Activated T-cell treated with anti-CD3 and anti-CD28 coated beads for 48 hours (primary cell): ENCODE measurements around the gene AK2.
"Not testable (repeated sequence)": the region's sequence is repeated elsewhere in the genome, so short reads cannot be mapped to it uniquely, and the experiment has no call there.

Experiments used
- DNase-seq: peaks from one replicate; pipeline ENCODE4 v3.0.0-alpha.2; 2020; ENCODE audit warnings: low read depth

Gene AK2

DNA sequence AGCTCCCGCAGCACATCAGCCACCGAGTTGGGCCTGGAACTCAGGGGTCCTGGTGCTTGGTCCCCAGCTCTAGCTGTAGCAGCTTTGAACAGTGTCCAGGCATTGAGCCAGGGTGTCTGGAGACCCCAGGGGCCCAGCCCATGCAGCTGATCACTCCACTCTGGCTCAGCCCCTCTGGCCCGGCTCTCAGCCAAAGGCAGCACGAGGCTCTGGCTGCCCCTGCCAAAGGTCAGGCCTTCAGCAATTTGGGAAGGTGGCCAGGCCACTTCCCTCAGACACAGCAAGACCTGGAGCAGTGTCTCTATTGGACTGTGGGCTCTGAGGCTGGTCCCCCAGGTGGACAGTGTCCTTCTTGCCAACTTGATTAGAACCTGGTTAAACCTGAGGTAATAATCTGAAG, 37.7 kb downstream of the AK2 start:
- no peak for DNase-seq

DNA sequence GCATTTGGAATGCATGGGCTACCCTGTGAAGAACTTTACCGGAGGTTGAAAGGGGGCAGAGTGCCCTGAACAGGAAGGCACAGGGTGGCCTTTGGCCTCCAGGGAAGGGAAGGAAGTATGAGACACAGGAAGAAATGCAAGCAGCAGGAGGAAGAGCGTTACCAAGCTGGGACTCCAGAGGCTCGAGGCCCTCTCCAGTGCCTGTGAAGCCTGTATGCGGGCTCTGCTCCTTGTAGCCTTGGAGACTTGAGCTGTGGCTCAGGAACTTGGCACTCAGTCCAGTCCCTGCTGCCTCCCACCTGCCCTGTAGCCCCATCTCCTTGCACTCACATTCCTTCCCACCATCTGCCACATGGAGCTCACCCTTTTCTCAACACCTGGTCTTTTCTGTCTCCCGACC, 38.6 kb downstream of the AK2 start:
- no peak for DNase-seq

DNA sequence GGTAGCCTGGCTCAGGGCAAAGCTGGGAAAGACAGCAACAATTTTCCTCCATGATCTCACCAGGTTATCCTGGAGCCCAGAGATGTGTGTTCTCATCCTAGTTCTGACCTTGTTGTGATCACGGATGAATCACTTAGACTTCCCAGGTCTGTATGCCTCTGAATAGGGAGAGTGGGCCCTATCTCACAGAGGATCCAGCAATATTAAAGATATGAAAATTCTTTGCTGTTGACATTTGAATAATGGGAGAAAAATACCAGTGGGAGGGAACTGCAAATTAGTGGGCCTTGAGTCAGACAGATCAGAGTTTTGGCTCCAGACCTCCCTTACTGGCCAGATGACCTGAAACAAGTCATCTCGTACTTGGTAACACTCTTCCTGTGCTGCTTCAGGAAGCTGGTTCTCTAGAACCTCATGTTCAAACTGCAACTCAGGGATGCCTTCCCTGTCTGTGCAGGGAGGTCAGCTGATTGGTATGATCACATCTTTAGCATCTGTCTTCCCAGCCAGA, 39.2 kb downstream of the AK2 start:
- no peak for DNase-seq

DNA sequence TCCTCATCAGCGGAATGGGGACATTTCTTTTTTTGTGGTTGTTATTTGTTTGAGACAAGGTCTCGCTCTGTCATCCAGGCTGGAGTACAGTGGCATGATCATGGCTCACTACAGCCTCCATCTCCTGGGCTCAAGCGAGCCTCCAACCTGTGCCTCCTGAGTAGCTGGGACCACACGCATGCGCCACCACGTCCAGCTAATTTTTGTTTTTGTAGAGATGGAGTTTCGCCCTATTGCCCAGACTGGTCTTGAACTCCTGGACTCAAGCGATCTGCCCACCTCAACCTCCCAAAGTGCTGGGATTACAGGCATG, 43.4 kb downstream of the AK2 start:
- DNase-seq, result not testable (repeated sequence)

DNA sequence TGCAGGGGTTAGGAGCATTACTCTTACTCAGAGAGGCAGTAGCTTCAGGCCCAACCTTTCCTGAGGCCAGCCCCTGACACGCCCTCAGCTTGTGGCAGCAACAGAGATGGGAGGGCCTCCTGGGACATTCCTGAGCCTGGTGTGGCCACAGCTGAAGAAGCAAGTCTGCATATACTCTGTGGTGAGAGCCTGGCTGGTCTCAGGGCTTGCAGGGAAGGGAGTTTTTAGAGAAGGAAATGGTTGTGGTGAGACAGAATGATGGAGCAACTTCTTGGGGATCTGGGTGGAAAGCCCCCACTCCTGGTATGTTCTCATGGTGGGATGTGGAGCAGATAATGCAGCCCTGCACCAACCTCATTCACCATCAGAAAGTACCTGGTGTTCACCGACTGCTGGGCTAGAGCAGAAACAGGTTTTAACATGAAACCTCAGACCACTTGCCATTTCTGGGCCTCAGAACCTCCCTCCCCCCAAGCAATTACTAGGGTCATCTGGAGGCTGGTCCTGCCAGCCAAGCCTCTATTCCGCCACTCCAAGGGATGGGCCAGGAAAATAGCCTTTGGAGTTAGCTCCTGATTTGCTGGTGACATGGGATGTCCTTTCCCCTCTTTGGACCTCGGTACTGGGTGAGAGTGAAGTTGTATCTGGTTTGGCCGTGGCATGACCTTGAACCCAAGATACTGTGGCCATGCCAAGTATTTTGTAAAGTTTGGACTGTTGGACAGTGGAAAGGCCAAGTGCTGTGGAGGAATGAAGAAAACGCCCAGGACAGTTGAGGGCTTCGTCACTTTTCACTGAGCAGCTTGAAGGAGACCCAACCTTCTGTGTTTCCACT, 44.0 kb downstream of the AK2 start:
- DNase-seq, result peak; percentile 70

DNA sequence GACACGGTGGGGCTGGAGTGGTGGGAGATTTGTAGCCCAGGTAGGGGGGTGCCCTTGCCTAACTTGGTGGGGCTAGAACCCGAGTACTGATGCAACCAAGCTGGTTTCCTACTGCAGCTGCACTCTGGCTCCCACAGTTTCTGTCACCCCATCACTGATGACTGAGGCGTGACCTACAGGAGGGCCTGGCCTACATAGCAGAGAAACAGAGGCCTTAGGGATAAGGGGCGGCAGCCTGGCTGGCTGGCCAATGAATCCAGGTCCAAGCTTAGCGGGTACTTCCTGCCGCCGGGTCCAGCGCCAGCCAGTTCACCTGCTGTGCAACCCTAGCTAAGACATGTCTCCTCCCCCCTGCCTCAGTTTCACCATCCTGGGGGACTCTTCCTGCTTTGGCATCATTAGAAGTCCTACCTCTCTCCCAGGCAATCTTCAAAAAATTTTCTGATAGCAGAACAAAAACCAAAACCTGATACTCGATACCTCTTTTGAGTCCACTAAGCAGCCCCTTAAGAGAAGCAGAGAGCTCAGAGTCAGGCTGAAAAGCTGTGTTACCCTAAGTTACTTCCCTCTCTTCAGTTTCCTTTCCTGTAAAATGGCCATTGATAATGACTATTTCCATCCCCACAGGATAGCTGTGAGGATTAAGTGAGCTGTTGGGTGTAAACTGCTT, 44.7 kb downstream of the AK2 start:
- DNase-seq, result no peak

DNA sequence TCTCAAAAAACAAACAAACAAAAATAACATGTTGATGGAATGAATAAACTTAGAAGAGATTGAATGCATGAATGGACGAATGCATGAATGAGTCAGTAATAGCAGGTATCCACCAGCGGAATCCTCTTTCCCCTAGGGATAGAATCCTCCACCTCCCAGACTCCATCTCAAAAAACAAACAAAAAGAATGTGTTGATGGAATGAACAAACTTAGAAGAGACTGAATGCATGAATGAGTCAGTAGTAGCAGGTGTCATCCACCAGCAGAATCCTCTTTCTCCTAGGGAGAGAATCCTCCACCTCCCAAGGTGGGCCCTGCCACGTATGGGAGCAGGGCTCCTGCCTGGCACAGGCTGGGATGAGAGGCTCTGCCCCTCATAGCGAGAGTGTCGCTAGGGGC, 45.3 kb downstream of the AK2 start:
- DNase-seq, result no peak

DNA sequence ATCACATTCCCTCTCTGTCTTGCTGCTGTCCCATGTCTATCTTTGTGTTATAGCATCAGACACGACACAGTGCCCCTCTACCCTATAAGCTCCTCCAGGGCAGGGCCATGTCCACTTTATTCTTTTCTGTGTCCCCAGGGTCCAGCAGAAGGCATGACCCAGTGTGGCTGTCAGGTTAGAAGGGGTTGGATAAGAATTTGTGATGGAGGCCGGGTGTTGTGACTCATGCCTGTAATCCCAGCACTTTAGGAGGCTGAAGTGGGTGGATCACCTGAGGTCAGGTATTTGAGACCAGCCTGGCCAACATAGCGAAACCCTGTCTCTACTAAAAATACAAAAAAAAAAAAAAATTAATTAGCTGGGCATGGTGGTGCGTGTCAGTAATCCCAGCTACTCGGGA, 45.8 kb downstream of the AK2 start:
- DNase-seq, result no peak

DNA sequence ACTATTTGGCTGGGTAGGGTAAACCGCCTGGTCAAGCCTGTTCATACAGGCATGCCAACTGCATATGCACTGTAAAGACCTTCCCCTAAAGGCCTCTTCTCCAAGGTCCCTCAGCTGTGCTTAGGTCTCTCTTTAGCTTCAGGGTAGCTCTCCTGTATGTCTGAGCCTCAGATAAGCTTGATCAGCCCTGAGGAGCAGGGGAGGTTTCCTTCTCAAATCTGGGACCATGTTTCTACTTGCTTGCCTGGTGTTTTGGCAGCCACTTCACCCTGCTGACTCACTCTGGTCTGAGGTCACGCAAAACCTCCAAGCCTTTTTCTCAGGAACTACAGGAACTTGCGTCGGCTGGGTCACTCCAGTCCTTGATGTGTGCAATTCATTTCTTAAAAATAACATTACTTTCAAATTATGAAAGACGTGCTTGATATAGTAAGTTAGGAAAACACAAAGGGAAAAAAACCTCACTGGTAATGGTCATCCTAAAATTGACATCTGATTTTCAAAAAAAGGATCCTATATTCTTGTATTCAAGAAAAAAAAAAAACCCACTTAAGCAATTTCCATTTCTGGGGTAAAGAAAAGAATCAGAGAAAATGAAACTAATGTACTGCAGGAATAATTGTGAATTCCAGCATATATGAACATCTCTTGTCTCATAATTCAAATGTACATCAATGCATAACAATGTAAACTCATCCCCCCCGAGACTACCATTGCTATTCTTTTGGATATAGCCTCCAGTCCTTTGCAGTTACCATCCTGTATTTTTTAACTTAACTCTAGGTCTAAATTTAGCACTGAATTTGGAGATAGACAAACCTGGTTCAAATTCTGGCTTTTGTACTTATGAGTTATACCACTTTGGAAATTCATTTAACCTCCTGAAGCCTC, 47.3 kb downstream of the AK2 start:
- DNase-seq, result peak; percentile 60

DNA sequence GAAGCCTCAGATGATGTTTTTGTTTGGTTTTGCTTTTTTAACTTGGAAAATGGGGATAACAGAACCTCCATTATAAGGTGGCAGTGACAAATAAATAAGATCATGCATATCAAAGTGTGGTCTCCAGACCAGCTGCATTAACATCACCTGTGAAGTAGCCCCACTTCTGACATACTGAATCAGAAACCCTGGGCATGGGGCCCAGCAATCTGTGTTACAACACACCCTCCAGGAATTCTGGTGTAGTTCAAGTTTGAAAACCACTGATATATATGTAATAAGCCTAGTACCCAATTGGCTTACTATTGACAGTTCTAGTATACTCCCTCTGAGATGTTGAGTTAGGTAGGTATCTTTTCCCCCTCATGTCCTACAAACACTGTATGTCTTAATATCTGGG, 48.0 kb downstream of the AK2 start:
- DNase-seq, result no peak

DNA sequence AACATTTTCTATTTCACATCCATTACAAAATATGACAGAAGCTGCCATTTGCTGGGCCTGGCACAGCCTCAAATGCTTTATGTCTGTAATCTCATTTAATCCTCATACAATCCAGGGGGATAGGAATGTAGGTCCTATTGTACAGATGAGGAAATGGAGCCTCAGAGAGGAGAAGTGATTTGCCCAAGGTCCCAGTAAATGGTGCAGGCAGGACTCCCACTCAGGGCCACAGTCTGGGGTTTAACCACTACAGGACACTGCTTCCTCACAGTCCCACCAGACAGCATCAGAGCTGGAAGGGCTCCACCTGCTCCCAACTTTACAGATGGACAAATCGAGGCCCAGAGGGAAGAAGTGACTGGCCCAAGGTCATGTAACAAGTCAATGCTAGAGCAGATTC, 51.5 kb downstream of the AK2 start:
- no peak for DNase-seq

DNA sequence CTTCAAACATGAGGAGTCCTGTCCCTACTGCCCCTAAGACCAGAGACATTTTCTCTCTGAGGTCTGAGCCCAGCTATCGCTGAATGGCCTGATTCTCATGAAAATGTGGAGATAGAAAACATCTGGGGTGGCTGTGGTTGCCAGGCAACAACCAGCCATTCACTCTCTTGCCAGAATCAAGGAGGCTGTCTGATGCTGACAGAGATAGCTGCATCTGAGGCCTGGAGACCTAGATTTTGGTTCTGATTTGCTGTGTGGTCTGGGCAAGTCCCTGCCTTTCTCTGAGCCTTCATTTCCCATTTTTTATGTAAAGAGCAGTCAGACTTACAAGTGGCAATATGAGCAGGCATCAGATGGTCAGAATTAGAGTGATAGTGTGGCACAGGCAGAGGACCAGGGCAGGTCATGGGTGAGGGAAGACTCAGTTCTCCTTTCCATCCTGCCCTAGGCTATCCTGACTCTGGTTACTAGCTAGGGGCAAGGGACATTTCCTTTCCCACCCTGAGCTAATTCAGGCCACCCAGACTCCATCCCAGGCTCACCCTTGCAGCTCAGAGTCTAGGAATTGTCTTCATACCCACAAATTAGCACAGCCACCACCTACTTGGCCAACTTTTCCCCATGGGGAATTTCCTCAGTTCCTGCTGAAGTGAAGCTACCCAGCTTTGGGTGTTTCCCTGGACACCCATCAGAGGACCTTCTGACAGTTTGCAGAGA, 52.1 kb downstream of the AK2 start:
- DNase-seq, result no peak

DNA sequence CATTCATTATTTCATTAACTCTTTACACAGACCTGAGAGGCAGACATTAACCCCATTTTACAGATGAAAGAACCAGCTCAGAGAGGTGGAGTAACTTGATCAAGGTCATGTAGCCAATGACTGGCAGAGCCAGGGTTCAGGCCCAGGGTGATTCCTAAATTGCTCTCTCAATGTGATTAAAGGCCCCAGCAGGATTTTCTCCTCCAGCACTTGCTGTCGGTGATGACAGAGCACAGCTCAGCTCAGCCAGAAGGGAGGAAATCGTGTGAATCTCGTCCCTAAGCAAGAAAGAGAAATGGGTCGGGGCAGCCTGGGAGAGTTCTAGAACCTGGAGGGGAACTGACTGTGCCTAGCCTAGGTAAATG, 52.6 kb downstream of the AK2 start:
- DNase-seq, result no peak

DNA sequence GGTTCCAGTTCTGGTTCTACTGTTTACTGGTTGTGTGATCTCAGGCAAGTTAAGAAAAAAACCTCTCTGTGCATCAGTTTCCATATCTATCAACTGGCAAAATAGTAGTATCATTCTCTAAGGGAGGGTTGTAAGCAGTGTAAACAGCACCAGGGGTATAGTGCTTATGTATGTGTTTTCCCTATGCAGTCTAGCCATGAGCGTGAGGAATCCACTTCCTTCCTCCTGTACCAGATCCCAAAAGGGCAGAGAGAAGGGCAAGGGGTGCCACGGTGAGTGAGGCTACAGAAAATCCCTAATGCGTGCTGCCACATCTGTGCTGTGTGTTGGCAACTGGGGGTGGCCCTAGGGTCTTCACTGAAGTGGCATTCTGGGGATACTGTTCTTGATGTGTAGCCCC, 53.7 kb downstream of the AK2 start:
- DNase-seq, result no peak

DNA sequence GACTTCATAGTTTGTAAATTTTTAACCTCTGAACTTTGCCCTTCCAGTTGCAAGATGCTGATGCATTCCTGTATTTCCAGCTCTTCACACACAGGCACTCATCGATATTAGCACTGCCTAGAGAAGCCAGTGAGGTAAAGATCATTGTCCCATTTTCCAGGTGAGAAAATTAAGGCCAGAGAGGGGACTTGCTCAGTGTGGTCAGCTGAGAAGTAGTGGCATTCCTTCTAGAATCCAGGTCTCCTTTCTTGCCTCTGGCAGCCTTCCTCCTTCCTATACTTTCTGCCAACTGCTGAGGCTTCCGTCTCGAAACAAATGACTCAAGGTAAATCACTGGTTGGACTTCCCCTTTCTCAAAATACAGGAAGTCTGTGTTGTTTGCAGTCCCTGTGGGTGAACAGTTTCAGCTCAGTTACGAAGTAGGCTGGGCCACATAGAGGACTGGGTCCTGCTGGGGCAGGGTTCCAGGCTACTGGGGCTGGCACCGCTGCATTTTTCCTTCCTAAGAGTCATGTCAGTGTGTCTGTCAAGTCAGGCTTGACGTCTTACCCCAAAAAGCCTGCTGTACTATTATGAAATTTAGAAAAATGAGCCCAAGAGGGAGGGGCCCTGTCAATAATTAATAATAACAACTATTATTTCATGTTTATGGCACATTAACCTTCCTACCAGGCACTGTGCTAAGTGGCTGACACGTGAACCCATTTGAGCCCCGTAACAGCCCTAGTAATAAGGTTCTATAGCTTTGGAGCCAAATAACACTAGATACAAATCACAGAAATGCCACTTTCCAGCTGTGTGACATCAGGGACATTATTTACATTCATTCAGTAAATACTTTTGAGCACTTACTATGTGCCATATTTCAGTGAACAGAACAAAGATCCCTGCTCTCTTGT, 55.4 kb downstream of the AK2 start:
- peak; percentile 49 for DNase-seq

DNA sequence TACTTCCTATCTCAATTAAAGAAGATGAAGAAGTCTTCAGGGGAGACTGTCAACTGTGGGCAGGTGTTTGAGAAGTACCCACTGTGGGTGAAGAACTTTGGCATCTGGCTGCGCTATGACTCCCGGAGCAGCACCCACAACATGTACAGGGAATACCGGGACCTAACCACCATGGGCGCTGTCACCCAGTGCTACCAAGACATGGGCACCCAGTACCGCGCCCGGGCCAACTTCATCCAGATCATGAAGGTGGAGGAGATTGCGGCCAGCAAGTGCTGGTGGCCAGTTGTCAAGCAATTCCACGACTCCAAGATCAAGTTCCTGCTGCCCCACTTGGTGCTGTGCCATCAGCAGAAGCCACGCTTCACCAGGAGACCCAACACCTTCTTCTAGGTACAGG, 56.6 kb downstream of the AK2 start:
- DNase-seq, result no peak

DNA sequence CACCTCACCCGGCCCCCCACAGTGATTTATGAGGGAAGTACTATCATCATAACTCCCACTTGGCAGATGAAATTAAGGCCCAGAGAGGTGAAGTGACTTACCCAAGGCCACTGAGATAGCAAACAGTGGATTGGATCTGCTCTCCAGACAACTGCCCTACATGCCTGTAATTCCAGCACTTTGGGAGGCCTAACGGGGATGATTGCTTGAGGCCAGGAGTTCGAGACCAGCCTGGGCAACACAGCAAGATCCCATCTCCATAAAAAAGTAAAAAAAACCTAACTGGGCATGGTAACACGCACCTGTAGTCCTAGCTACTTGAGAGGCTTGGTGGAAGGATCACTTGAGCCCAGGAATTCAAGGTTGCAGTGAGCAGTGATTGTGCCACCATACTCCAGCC, 57.8 kb downstream of the AK2 start:
- DNase-seq, result no peak

DNA sequence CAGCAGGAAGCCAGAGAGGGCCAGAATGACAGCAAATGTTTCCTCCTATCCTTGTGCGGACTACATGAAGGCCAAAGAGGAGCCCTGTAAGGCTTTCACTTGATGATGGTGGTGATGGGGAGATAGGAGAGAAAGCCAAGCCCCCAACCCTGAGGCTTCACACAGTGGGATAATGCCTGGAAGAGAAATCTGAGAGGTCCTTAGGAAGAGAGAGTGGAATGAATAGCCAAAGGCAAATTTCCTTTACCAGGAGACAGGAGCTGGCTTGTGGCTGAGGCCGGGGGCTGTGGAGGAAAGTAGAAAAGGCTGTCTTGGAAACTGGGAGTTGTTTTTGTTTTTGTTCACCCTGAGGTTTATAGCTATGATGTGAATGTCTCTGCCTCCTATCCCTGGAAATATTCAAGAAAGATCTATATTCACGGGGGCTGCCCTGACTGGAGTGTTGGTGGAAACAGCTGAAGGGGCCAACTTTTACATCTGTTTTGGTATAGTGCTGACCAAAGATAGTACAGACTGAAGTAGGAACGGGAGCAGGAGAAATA, 59.1 kb downstream of the AK2 start:
- DNase-seq, result no peak

DNA sequence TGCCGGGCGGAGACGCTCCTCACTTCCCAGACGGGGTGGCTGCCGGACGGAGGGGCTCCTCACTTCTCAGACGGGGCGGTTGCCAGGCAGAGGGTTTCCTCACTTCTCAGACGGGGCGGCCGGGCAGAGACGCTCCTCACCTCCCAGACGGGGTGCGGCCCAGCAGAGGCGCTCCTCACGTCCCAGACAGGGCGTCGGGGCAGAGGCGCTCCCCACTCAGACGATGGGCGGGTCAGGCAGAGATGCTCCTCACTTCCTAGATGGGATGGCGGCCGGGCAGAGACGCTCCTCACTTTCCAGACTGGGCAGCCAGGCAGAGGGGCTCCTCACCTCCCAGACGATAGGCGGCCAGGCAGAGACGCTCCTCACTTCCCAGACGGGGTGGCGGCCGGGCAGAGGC, 61.6 kb downstream of the AK2 start:
- DNase-seq, result not testable (repeated sequence)

DNA sequence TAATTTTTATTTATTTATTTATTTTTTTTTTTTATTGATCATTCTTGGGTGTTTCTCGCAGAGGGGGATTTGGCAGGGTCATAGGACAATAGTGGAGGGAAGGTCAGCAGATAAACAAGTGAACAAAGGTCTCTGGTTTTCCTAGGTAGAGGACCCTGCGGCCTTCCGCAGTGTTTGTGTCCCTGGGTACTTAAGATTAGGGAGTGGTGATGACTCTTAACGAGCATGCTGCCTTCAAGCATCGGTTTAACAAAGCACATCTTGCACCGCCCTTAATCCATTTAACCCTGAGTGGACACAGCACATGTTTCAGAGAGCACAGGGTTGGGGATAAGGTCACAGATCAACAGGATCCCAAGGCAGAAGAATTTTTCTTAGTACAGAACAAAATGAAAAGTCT, 63.2 kb downstream of the AK2 start:
- not testable (repeated sequence) for DNase-seq
